Measurements from ENCODE around the gene ARL13A.

ARL13A gene

DNA sequence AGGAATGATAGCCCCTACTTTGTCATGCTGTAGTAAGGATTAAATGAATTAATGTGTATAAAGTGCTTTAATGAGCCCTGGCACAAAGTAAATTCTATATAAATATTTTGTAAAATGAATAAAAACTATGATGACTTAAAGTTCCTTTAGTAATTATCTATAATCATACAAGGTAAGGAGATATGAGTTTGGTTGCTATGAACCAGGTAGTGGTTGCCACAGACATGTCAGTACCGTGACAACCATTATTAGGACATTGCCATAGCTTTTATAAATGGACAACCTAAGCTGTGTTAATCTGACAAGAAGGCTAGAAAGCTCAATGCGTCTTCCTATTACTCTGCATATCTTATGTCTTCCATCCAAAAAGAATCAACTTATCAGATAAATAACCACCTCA lies at the start of gene ARL13A:
Gene ARL13A (plus strand): TSS at position 301 of the 400 bp plus-strand sequence. CDS start 3,982 bp downstream, outside the sequence.
- ATAC-seq = no peak
- TF ChIP-seq, protein P1, sequence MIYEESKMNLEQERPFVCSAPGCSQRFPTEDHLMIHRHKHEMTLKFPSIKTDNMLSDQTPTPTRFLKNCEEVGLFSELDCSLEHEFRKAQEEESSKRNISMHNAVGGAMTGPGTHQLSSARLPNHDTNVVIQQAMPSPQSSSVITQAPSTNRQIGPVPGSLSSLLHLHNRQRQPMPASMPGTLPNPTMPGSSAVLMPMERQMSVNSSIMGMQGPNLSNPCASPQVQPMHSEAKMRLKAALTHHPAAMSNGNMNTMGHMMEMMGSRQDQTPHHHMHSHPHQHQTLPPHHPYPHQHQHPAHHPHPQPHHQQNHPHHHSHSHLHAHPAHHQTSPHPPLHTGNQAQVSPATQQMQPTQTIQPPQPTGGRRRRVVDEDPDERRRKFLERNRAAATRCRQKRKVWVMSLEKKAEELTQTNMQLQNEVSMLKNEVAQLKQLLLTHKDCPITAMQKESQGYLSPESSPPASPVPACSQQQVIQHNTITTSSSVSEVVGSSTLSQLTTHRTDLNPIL (CRISPR knock-in tag; IDR thresholded peaks at IDR 0.05; ENCODE audit: low read depth) = no peak

DNA sequence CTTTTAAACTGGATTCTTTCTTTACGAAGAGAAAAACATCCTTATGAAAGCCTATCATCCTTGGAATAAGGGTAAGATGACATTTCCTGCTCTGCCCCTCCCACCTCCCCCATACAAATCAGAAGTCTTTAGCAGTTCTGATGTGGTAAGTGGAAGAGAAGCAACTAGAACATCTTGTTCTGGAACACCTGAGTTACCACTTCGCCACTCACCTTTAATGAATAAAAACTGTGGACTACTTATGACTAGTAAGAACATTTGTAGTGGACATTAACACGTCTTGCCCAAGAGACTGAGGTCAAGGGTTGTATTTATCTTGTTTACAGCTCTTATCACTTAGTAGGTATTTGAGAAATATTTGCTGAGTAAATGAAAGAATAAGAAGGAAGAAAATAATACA lies 45.1 kb upstream of the ARL13A start:
- TF ChIP-seq, protein P2, sequence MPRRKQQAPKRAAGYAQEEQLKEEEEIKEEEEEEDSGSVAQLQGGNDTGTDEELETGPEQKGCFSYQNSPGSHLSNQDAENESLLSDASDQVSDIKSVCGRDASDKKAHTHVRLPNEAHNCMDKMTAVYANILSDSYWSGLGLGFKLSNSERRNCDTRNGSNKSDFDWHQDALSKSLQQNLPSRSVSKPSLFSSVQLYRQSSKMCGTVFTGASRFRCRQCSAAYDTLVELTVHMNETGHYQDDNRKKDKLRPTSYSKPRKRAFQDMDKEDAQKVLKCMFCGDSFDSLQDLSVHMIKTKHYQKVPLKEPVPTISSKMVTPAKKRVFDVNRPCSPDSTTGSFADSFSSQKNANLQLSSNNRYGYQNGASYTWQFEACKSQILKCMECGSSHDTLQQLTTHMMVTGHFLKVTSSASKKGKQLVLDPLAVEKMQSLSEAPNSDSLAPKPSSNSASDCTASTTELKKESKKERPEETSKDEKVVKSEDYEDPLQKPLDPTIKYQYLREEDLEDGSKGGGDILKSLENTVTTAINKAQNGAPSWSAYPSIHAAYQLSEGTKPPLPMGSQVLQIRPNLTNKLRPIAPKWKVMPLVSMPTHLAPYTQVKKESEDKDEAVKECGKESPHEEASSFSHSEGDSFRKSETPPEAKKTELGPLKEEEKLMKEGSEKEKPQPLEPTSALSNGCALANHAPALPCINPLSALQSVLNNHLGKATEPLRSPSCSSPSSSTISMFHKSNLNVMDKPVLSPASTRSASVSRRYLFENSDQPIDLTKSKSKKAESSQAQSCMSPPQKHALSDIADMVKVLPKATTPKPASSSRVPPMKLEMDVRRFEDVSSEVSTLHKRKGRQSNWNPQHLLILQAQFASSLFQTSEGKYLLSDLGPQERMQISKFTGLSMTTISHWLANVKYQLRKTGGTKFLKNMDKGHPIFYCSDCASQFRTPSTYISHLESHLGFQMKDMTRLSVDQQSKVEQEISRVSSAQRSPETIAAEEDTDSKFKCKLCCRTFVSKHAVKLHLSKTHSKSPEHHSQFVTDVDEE (CRISPR knock-in tag; IDR thresholded peaks at IDR 0.05) = no peak
- no peak for TF ChIP-seq RARB (CRISPR knock-in tag; IDR thresholded peaks at IDR 0.05)
- no peak for TF ChIP-seq ZFP30 (CRISPR knock-in tag; IDR thresholded peaks at IDR 0.05)
- no peak for TF ChIP-seq ZFP3 (CRISPR knock-in tag; IDR thresholded peaks at IDR 0.05)
- TF ChIP-seq ZNF565 (CRISPR knock-in tag; conservative IDR thresholded peaks at IDR 0.05; ENCODE audit: low read depth) = no peak
- TF ChIP-seq PATZ1 (CRISPR knock-in tag; IDR thresholded peaks at IDR 0.05; ENCODE audit: borderline replicate concordance) = no peak
- TF ChIP-seq CSDC2 (CRISPR knock-in tag; IDR thresholded peaks at IDR 0.05) = no peak
- no peak for TF ChIP-seq ISL1 (CRISPR knock-in tag; IDR thresholded peaks at IDR 0.05)
- TF ChIP-seq ZNF70 (CRISPR knock-in tag; IDR thresholded peaks at IDR 0.05) = no peak
- TF ChIP-seq TCF4 (CRISPR knock-in tag; IDR thresholded peaks at IDR 0.05; ENCODE audit: borderline replicate concordance) = no peak
- TF ChIP-seq, protein P1 (CRISPR knock-in tag; IDR thresholded peaks at IDR 0.05; ENCODE audit: low read depth) = no peak
- ATAC-seq = no peak

GRCh38 chrX:100926453-100926852 lies 43.1 kb upstream of the ARL13A start:
- ATAC-seq = no peak
- TF ChIP-seq ZNF70 (CRISPR knock-in tag; IDR thresholded peaks at IDR 0.05) = no peak
- no peak for TF ChIP-seq PATZ1 (CRISPR knock-in tag; IDR thresholded peaks at IDR 0.05; ENCODE audit: borderline replicate concordance)
- no peak for TF ChIP-seq CSDC2 (CRISPR knock-in tag; IDR thresholded peaks at IDR 0.05)
- TF ChIP-seq GLIS3 (CRISPR knock-in tag; IDR thresholded peaks at IDR 0.05) = no peak
- TF ChIP-seq ZNF565 (CRISPR knock-in tag; conservative IDR thresholded peaks at IDR 0.05; ENCODE audit: low read depth) = no peak
- no peak for TF ChIP-seq ZC3H10 (CRISPR knock-in tag; IDR thresholded peaks at IDR 0.05)
- no peak for TF ChIP-seq ISL1 (CRISPR knock-in tag; IDR thresholded peaks at IDR 0.05)
- TF ChIP-seq, protein P3, sequence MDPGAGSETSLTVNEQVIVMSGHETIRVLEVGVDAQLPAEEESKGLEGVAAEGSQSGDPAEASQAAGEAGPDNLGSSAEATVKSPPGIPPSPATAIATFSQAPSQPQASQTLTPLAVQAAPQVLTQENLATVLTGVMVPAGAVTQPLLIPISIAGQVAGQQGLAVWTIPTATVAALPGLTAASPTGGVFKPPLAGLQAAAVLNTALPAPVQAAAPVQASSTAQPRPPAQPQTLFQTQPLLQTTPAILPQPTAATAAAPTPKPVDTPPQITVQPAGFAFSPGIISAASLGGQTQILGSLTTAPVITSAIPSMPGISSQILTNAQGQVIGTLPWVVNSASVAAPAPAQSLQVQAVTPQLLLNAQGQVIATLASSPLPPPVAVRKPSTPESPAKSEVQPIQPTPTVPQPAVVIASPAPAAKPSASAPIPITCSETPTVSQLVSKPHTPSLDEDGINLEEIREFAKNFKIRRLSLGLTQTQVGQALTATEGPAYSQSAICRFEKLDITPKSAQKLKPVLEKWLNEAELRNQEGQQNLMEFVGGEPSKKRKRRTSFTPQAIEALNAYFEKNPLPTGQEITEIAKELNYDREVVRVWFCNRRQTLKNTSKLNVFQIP (CRISPR knock-in tag; IDR thresholded peaks at IDR 0.05; ENCODE audit: borderline replicate concordance, low read depth) = no peak
- no peak for TF ChIP-seq ZNF8 (CRISPR knock-in tag; IDR thresholded peaks at IDR 0.05)
- TF ChIP-seq SNAI2 (CRISPR knock-in tag; IDR thresholded peaks at IDR 0.05) = no peak
- TF ChIP-seq, protein P2 (CRISPR knock-in tag; IDR thresholded peaks at IDR 0.05) = no peak
- no peak for TF ChIP-seq ESRRG (CRISPR knock-in tag; IDR thresholded peaks at IDR 0.05)
- TF ChIP-seq, protein P1 (CRISPR knock-in tag; IDR thresholded peaks at IDR 0.05; ENCODE audit: low read depth) = no peak
- TF ChIP-seq BACH2 (CRISPR knock-in tag; IDR thresholded peaks at IDR 0.05; ENCODE audit: borderline replicate concordance) = no peak
- TF ChIP-seq ZFP3 (CRISPR knock-in tag; IDR thresholded peaks at IDR 0.05) = no peak
- TF ChIP-seq OSR1 (CRISPR knock-in tag; IDR thresholded peaks at IDR 0.05) = no peak
- TF ChIP-seq CSRNP3 (CRISPR knock-in tag; IDR thresholded peaks at IDR 0.05) = no peak
- TF ChIP-seq ZFP30 (CRISPR knock-in tag; IDR thresholded peaks at IDR 0.05) = no peak
